ENCODE results near the gene FBXW11.
"Not testable (repeated sequence)": the region's sequence is repeated elsewhere in the genome, so short reads cannot be mapped to it uniquely, and the experiment has no call there.

The FBXW11 gene

GRCh38 chr5:171946000-171946781 lies 60.2 kb downstream of the FBXW11 start:
- no peak for DNase-seq

GRCh38 chr5:171945476-171945875 lies 61.0 kb downstream of the FBXW11 start:
- no peak for DNase-seq

GRCh38 chr5:171945066-171945465 lies 61.4 kb downstream of the FBXW11 start:
- DNase-seq = no peak

GRCh38 chr5:171942112-171942516 lies 64.3 kb downstream of the FBXW11 start:
- DNase-seq = not testable (repeated sequence)

- not testable (repeated sequence) for DNase-seq
Measured at GRCh38 chr5:171941675-171942074, 64.8 kb downstream of the FBXW11 start.

GRCh38 chr5:171941275-171941674 lies 65.2 kb downstream of the FBXW11 start:
- not testable (repeated sequence) for DNase-seq

- DNase-seq = no peak
Measured at GRCh38 chr5:171939951-171940350, 66.5 kb downstream of the FBXW11 start.

- no peak for DNase-seq
Measured at GRCh38 chr5:171938358-171938757, 68.1 kb downstream of the FBXW11 start.

- no peak for DNase-seq
Measured at GRCh38 chr5:171937351-171937750, 69.1 kb downstream of the FBXW11 start.

GRCh38 chr5:171934586-171934985 lies 71.9 kb downstream of the FBXW11 start:
- DNase-seq = no peak

GRCh38 chr5:171931163-171931562 lies 75.3 kb downstream of the FBXW11 start:
- DNase-seq = no peak

GRCh38 chr5:171927345-171927941 lies 79.0 kb downstream of the FBXW11 start:
- DNase-seq = no peak

- peak; percentile 46 for DNase-seq
Measured at GRCh38 chr5:171926311-171926710, 80.1 kb downstream of the FBXW11 start.

GRCh38 chr5:171924493-171925122 lies 81.8 kb downstream of the FBXW11 start:
- DNase-seq = no peak

GRCh38 chr5:171920765-171921391 lies 85.6 kb downstream of the FBXW11 start:
- DNase-seq = no peak

- DNase-seq = not testable (repeated sequence)
Measured at GRCh38 chr5:171915700-171916099, 90.7 kb downstream of the FBXW11 start.

- peak; percentile 15 for DNase-seq
Measured at GRCh38 chr5:171914726-171915338, 91.6 kb downstream of the FBXW11 start.

- no peak for DNase-seq
Measured at GRCh38 chr5:171913987-171914273, 92.5 kb downstream of the FBXW11 start.

GRCh38 chr5:171911152-171911551 lies 95.3 kb downstream of the FBXW11 start:
- DNase-seq = no peak

GRCh38 chr5:171908638-171909037 lies 97.8 kb downstream of the FBXW11 start:
- DNase-seq = no peak

GRCh38 chr5:171907725-171908343 lies 98.6 kb downstream of the FBXW11 start:
- peak; percentile 68 for DNase-seq

GRCh38 chr5:171906703-171907590 lies 99.5 kb downstream of the FBXW11 start:
- DNase-seq = no peak
